ENCODE measurements around the gene STX18.
"Not testable (repeated sequence)": the region's sequence is repeated elsewhere in the genome, so short reads cannot be mapped to it uniquely, and the experiment has no call there.

STX18 gene

GRCh38 chr4:4514786-4515185, 27.1 kb downstream of the STX18 start:
- Histone ChIP-seq H3K4me3 (ENCODE audit: low read depth in 1 of 2, low read length in 1 of 2) (no peak overlapping the region), H3K4me1 (ENCODE audit: control insufficient read depth in 1 of 2, insufficient read depth in 1 of 2, low read depth in 1 of 2, low read length in 1 of 2) (peaks cover 0 to 7% of the 10 kb centered on the region in 2 experiments), H3K27me3 (no peaks in the 10 kb centered on the region), H3K9me3 (no peaks in the 10 kb centered on the region), H3K27ac (no peak overlapping the region), H3K36me3 (no peaks in the 10 kb centered on the region)
- TF ChIP-seq CTCF (IDR thresholded peaks at IDR 0.05) = no peak

GRCh38 chr4:4512282-4512681, 29.6 kb downstream of the STX18 start:
- no peaks in the 10 kb centered on the region for H3K36me3 ChIP-seq
- no peak for TF ChIP-seq CTCF (IDR thresholded peaks at IDR 0.05)
- no peak overlapping the region for H3K4me3 ChIP-seq (ENCODE audit: low read depth in 1 of 2, low read length in 1 of 2)
- no peaks in the 10 kb centered on the region for H3K9me3 ChIP-seq
- no peaks in the 10 kb centered on the region for H3K27me3 ChIP-seq
- no peak overlapping the region for H3K27ac ChIP-seq
- H3K4me1 ChIP-seq (ENCODE audit: control insufficient read depth in 1 of 2, insufficient read depth in 1 of 2, low read depth in 1 of 2, low read length in 1 of 2) = peaks cover 0 to 7% of the 10 kb centered on the region in 2 experiments

DNA sequence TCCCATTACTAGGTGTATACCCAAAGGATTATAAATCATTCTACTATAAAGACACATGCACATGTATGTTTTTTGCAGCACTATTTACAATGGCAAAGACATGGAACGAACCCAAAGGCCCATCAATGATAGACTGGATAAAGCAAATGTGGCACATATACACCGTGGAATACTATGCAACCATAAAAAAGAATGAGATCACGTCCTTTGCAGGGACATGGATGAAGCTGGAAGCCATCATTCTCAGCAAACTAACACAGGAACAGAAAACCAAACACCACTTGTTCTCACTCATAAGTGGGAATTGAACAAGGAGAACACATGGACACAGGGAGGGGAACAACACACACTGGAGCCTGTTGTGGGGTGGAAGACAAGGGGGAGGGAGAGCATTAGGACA, 31.2 kb downstream of the STX18 start:
- H3K9me3 ChIP-seq; H3K27me3 ChIP-seq; H3K27ac ChIP-seq; H3K36me3 ChIP-seq; H3K4me3 ChIP-seq (ENCODE audit: low read depth in 1 of 2, low read length in 1 of 2); H3K4me1 ChIP-seq (ENCODE audit: control insufficient read depth in 1 of 2, insufficient read depth in 1 of 2, low read depth in 1 of 2, low read length in 1 of 2): not testable (repeated sequence)

DNA sequence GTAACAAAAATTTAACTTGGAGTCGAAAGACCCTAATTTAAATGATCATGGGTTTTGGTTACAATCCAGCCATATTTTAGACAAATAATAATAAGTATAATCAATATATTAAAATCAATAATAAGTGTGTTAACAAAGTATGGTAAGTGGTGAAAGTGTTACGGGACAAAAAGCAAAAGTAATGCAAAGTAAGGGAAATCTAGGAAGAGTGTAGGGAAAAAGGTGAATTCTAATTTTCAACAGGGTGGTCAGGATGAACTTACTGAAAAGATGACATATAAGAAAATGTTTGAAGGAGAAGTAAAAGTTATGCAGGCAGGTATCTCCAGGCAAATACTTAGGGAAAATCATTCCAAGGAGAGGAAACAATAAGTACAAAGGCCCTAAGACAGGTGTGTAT, 32.3 kb downstream of the STX18 start:
- H3K4me3 ChIP-seq (ENCODE audit: low read depth in 1 of 2, low read length in 1 of 2) = no peak overlapping the region
- H3K9me3 ChIP-seq = no peaks in the 10 kb centered on the region
- no peaks in the 10 kb centered on the region for H3K36me3 ChIP-seq
- H3K27me3 ChIP-seq = no peaks in the 10 kb centered on the region
- peaks cover 0 to 2% of the 10 kb centered on the region in 2 experiments for H3K4me1 ChIP-seq (ENCODE audit: control insufficient read depth in 1 of 2, insufficient read depth in 1 of 2, low read depth in 1 of 2, low read length in 1 of 2)
- TF ChIP-seq CTCF (IDR thresholded peaks at IDR 0.05) = no peak
- H3K27ac ChIP-seq = no peak overlapping the region

- no peaks in the 10 kb centered on the region for H3K36me3 ChIP-seq
- no peak overlapping the region for H3K27ac ChIP-seq
- no peak overlapping the region for H3K4me3 ChIP-seq (ENCODE audit: low read depth in 1 of 2, low read length in 1 of 2)
- no peak for TF ChIP-seq CTCF (IDR thresholded peaks at IDR 0.05)
- no peaks in the 10 kb centered on the region for H3K4me1 ChIP-seq (ENCODE audit: control insufficient read depth in 1 of 2, insufficient read depth in 1 of 2, low read depth in 1 of 2, low read length in 1 of 2)
- peaks cover 3% of the 10 kb centered on the region for H3K27me3 ChIP-seq
- H3K9me3 ChIP-seq = no peaks in the 10 kb centered on the region
These were observed 33.9 kb downstream of the STX18 start for GRCh38 chr4:4507923-4508322.

GRCh38 chr4:4507403-4507802, 34.4 kb downstream of the STX18 start:
- H3K4me3 ChIP-seq (ENCODE audit: low read depth in 1 of 2, low read length in 1 of 2) = no peak overlapping the region
- H3K27me3 ChIP-seq = peaks cover 7% of the 10 kb centered on the region
- no peak for TF ChIP-seq CTCF (IDR thresholded peaks at IDR 0.05)
- H3K4me1 ChIP-seq (ENCODE audit: control insufficient read depth in 1 of 2, insufficient read depth in 1 of 2, low read depth in 1 of 2, low read length in 1 of 2) = no peaks in the 10 kb centered on the region
- no peaks in the 10 kb centered on the region for H3K9me3 ChIP-seq
- no peak overlapping the region for H3K27ac ChIP-seq
- H3K36me3 ChIP-seq = no peaks in the 10 kb centered on the region

Measured in neutrophil (primary cell).